ENCODE data around the gene QRFP.

QRFP gene

GRCh38 chr9:130878295-130878694, 18.3 kb downstream of the QRFP start (continued):
- TF ChIP-seq INSM2 (tag by site-specific recombination; IDR thresholded peaks at IDR 0.05) (no peak), YY1 (tag by site-specific recombination; IDR thresholded peaks at IDR 0.05) (no peak), ZNF610 (tag by site-specific recombination; IDR thresholded peaks at IDR 0.05; ENCODE audit: borderline replicate concordance) (no peak), ZNF433 (tag by site-specific recombination; IDR thresholded peaks at IDR 0.05; ENCODE audit: low read depth) (no peak), ZNF362 (tag by site-specific recombination; IDR thresholded peaks at IDR 0.05) (no peak), OSR2 (tag by site-specific recombination; IDR thresholded peaks at IDR 0.05) (no peak)

- H3K9me3 ChIP-seq (ENCODE audit: control insufficient read depth, insufficient read depth, low read depth, low read length) = no peaks in the 10 kb centered on the region
- CTCF ChIA-PET = interaction anchor here (0.6 to 6.0 kb wide), 4 partner anchors 9 to 176 kb away, joined by 3 to 85 read pairs (median 4); no protein-coding TSS in a partner anchor
- H3K4me3 ChIP-seq (ENCODE audit: low read depth, low read length) = no peak overlapping the region
- H3K27ac ChIP-seq (ENCODE audit: extremely low read depth, low read depth, low read length) = no peak overlapping the region
- TF ChIP-seq MZF1 (tag by site-specific recombination; IDR thresholded peaks at IDR 0.05; ENCODE audit: borderline replicate concordance) (no peak), ZNF211 (tag by site-specific recombination; IDR thresholded peaks at IDR 0.05; ENCODE audit: low read depth) (no peak), ZNF488 (tag by site-specific recombination; IDR thresholded peaks at IDR 0.05) (no peak), ZNF221 (tag by site-specific recombination; IDR thresholded peaks at IDR 0.05; ENCODE audit: borderline replicate concordance) (no peak), ZBTB44 (tag by site-specific recombination; IDR thresholded peaks at IDR 0.05) (no peak), ZNF707 (tag by site-specific recombination; IDR thresholded peaks at IDR 0.05) (no peak), ZNF521 (tag by site-specific recombination; IDR thresholded peaks at IDR 0.05) (no peak), SCRT1 (tag by site-specific recombination; IDR thresholded peaks at IDR 0.05; ENCODE audit: borderline replicate concordance) (no peak), KLF1 (tag by site-specific recombination; IDR thresholded peaks at IDR 0.05) (no peak), ZNF571 (tag by site-specific recombination; IDR thresholded peaks at IDR 0.05) (no peak), HOXD13 (CRISPR knock-in tag; IDR thresholded peaks at IDR 0.05; ENCODE audit: borderline replicate concordance) (no peak)
- POLR2A ChIA-PET = no interaction called here
- peaks cover 0 to 83% of the 10 kb centered on the region in 2 experiments; a peak in 2 of 3 replicates for H3K36me3 ChIP-seq (ENCODE audit: control insufficient read depth in 2 of 2, insufficient read depth in 1 of 2, low read length in 2 of 2)
- no peaks in the 10 kb centered on the region for H3K4me1 ChIP-seq (ENCODE audit: control insufficient read depth, insufficient read depth, low read length)
These were observed 19.3 kb downstream of the QRFP start for GRCh38 chr9:130877300-130877699.

GRCh38 chr9:130874783-130875182, 21.8 kb downstream of the QRFP start:
- CTCF ChIA-PET = interaction anchor here (0.6 to 1.3 kb wide), 5 partner anchors 8 to 467 kb away, joined by 3 to 8 read pairs (median 3); no protein-coding TSS in a partner anchor
- Histone ChIP-seq H3K4me3 (ENCODE audit: low read depth, low read length) (no peak overlapping the region), H3K4me1 (ENCODE audit: control insufficient read depth, insufficient read depth, low read length) (no peaks in the 10 kb centered on the region), H3K27ac (ENCODE audit: extremely low read depth, low read depth, low read length) (no peak overlapping the region), H3K9me3 (ENCODE audit: control insufficient read depth, insufficient read depth, low read depth, low read length) (no peaks in the 10 kb centered on the region), H3K36me3 (ENCODE audit: control insufficient read depth in 2 of 2, insufficient read depth in 1 of 2, low read length in 2 of 2) (peaks cover 0 to 80% of the 10 kb centered on the region in 2 experiments; a peak in 2 of 3 replicates)
- POLR2A ChIA-PET = no interaction called here
- TF ChIP-seq ZXDB (tag by site-specific recombination; IDR thresholded peaks at IDR 0.05) (no peak), ZNF544 (tag by site-specific recombination; IDR thresholded peaks at IDR 0.05) (no peak)

Data from HEK293 (cell line).